Karpas-422 (cell line): ENCODE measurements around the gene GRK3. TPM values are rescaled to one million over a fixed set of nuclear protein-coding genes. Genes with fewer than 3 reads are reported as not detected.

Experiments used
- DNase-seq: peaks from one replicate; pipeline ENCODE4 v3.0.0-alpha.2; 2015
- H2AFZ ChIP-seq: fragments of 200-600 bp; sonication (generic); 2 replicates; pipeline ENCODE4 v1.6.1; 2014; ENCODE audit warnings: antibody characterized with exemption, low read length, mixed read lengths
- H3K27ac ChIP-seq: fragments of 200-600 bp; sonication (generic); 2 replicates; pipeline ENCODE4 v1.5.1; 2014; ENCODE audit warnings: mild to moderate bottlenecking, low read length, moderate library complexity
- H3K27me3 ChIP-seq: fragments of 200-600 bp; sonication (generic); 2 replicates; pipeline ENCODE4 v1.6.1; 2014; ENCODE audit warnings: low read length, mixed read lengths
- H3K36me3 ChIP-seq: fragments of 200-600 bp; sonication (generic); 2 replicates; pipeline ENCODE4 v1.6.1; 2014; ENCODE audit warnings: low read length, mixed read lengths; ENCODE audit not compliant: insufficient read depth
- H3K4me1 ChIP-seq: fragments of 200-600 bp; sonication (generic); 2 replicates; pipeline ENCODE4 v1.6.1; 2014; ENCODE audit warnings: mild to moderate bottlenecking, low read length, mixed read lengths
- H3K4me2 ChIP-seq: fragments of 200-600 bp; sonication (generic); 2 replicates; pipeline ENCODE4 v1.6.1; 2014; ENCODE audit warnings: low read length, low read depth, mild to moderate bottlenecking; ENCODE audit not compliant: poor library complexity, severe bottlenecking
- H3K4me3 ChIP-seq: fragments of 200-600 bp; sonication (generic); 2 replicates; pipeline ENCODE4 v1.5.1; 2014; ENCODE audit warnings: mild to moderate bottlenecking, antibody characterized with exemption, low read length, mixed read lengths
- H3K79me2 ChIP-seq: fragments of 200-600 bp; sonication (generic); 2 replicates; pipeline ENCODE4 v1.6.1; 2014; ENCODE audit warnings: mild to moderate bottlenecking, low read length, mixed read lengths
- H3K9ac ChIP-seq: fragments of 200-600 bp; sonication (generic); 2 replicates; pipeline ENCODE4 v1.6.0; 2014; ENCODE audit warnings: low read length
- H3K9me2 ChIP-seq: fragments of 200-600 bp; sonication (generic), shearing (Covaris generic); replicated peaks from 2 replicates; pipeline ENCODE4 v1.6.0; 2014; ENCODE audit warnings: mild to moderate bottlenecking, low read length, moderate library complexity; ENCODE audit not compliant: insufficient read depth
- H3K9me3 ChIP-seq: fragments of 300-700, 200-600 bp; sonication (generic); 2 replicates; pipeline ENCODE4 v1.6.1; 2014; ENCODE audit warnings: low read length, mixed read lengths
- H4K20me1 ChIP-seq: fragments of 200-600 bp; sonication (generic); 2 replicates; pipeline ENCODE4 v1.6.1; 2014; ENCODE audit warnings: mild to moderate bottlenecking, antibody characterized with exemption, low read length, low read depth; ENCODE audit not compliant: insufficient read depth
- total RNA-seq: library from RNA; depleted of rRNA; stranded (reverse); fragments of >200 nt; shearing (Covaris generic); gene quantifications from 2 replicates; pipeline ENCODE4 v1.2.3, GENCODE V29; 2014; ENCODE audit warnings: low replicate concordance

GRK3 gene
- total RNA-seq, 1 experiment from 2014 or later, result 2.0 TPM

GRCh38 chr22:25696763-25697162 is 132.3 kb downstream of the GRK3 start:
- Histone ChIP-seq H3K27me3 (no peaks in the 10 kb centered on the region), H3K4me2 (no peak overlapping the region), H3K9me3 (no peaks in the 10 kb centered on the region), H2AFZ (no peak overlapping the region), H3K79me2 (no peaks in the 10 kb centered on the region), H3K36me3 (no peaks in the 10 kb centered on the region), H3K4me3 (no peak overlapping the region), H3K9me2 (no peaks in the 10 kb centered on the region), H3K4me1 (peaks cover 5% of the 10 kb centered on the region), H3K27ac (no peak overlapping the region), H3K9ac (no peak overlapping the region), H4K20me1 (no peaks in the 10 kb centered on the region)
- no peak for DNase-seq

GRCh38 chr22:25697181-25697664 is 132.7 kb downstream of the GRK3 start:
- Histone ChIP-seq H3K79me2 (no peaks in the 10 kb centered on the region), H3K4me1 (peaks cover 5% of the 10 kb centered on the region), H3K36me3 (no peaks in the 10 kb centered on the region), H3K4me2 (no peak overlapping the region), H3K27ac (no peak overlapping the region), H4K20me1 (no peaks in the 10 kb centered on the region), H3K9me3 (no peaks in the 10 kb centered on the region), H3K9me2 (no peaks in the 10 kb centered on the region), H2AFZ (no peak overlapping the region), H3K27me3 (no peaks in the 10 kb centered on the region), H3K4me3 (no peak overlapping the region), H3K9ac (no peak overlapping the region)
- no peak for DNase-seq

- Histone ChIP-seq H3K4me2 (no peak overlapping the region), H3K9ac (no peak overlapping the region), H3K9me2 (no peaks in the 10 kb centered on the region), H3K27ac (no peak overlapping the region), H3K36me3 (no peaks in the 10 kb centered on the region), H3K9me3 (no peaks in the 10 kb centered on the region), H3K4me3 (no peak overlapping the region), H2AFZ (no peak overlapping the region), H3K79me2 (no peaks in the 10 kb centered on the region), H3K4me1 (peaks cover 5% of the 10 kb centered on the region), H3K27me3 (no peaks in the 10 kb centered on the region), H4K20me1 (no peaks in the 10 kb centered on the region)
- no peak for DNase-seq
Measured at GRCh38 chr22:25697978-25698377, 133.5 kb downstream of the GRK3 start.

- Histone ChIP-seq H3K4me1 (peaks cover 5% of the 10 kb centered on the region), H4K20me1 (no peaks in the 10 kb centered on the region), H3K36me3 (no peaks in the 10 kb centered on the region)
Measured at GRCh38 chr22:25698461-25698860, 134.0 kb downstream of the GRK3 start.

GRCh38 chr22:25698978-25699377 is 134.5 kb downstream of the GRK3 start:
- no peak overlapping the region for H3K27ac ChIP-seq
- no peak for DNase-seq
- no peak overlapping the region for H3K4me3 ChIP-seq
- H2AFZ ChIP-seq, result no peak overlapping the region
- no peaks in the 10 kb centered on the region for H3K36me3 ChIP-seq
- no peak overlapping the region for H3K4me2 ChIP-seq
- H3K9ac ChIP-seq, result no peak overlapping the region
- no peaks in the 10 kb centered on the region for H3K9me3 ChIP-seq
- H3K9me2 ChIP-seq, result no peaks in the 10 kb centered on the region
- H4K20me1 ChIP-seq, result no peaks in the 10 kb centered on the region
- H3K27me3 ChIP-seq, result no peaks in the 10 kb centered on the region
- no peaks in the 10 kb centered on the region for H3K79me2 ChIP-seq
- H3K4me1 ChIP-seq, result peaks cover 5% of the 10 kb centered on the region

More at GRCh38 chr22:25698461-25698860, 134.0 kb downstream of the GRK3 start:
- Histone ChIP-seq H3K9ac (no peak overlapping the region), H2AFZ (no peak overlapping the region), H3K27me3 (no peaks in the 10 kb centered on the region), H3K9me3 (no peaks in the 10 kb centered on the region), H3K79me2 (no peaks in the 10 kb centered on the region), H3K4me2 (no peak overlapping the region), H3K9me2 (no peaks in the 10 kb centered on the region), H3K27ac (no peak overlapping the region), H3K4me3 (no peak overlapping the region)
- no peak for DNase-seq

GRCh38 chr22:25701056-25701780 is 136.7 kb downstream of the GRK3 start:
- Histone ChIP-seq H3K9ac (no peak overlapping the region), H3K79me2 (no peaks in the 10 kb centered on the region), H3K9me3 (no peaks in the 10 kb centered on the region), H3K27me3 (no peaks in the 10 kb centered on the region), H3K36me3 (no peaks in the 10 kb centered on the region), H2AFZ (no peak overlapping the region), H3K4me3 (no peak overlapping the region), H3K4me2 (no peak overlapping the region), H4K20me1 (no peaks in the 10 kb centered on the region), H3K27ac (no peak overlapping the region), H3K9me2 (no peaks in the 10 kb centered on the region), H3K4me1 (no peaks in the 10 kb centered on the region)
- DNase-seq, result no peak

- Histone ChIP-seq H3K4me3 (no peak overlapping the region), H3K27ac (no peak overlapping the region), H3K79me2 (no peaks in the 10 kb centered on the region), H4K20me1 (no peaks in the 10 kb centered on the region), H3K9me2 (no peaks in the 10 kb centered on the region), H2AFZ (no peak overlapping the region), H3K9me3 (no peaks in the 10 kb centered on the region), H3K36me3 (no peaks in the 10 kb centered on the region), H3K4me1 (no peaks in the 10 kb centered on the region), H3K4me2 (no peak overlapping the region), H3K9ac (no peak overlapping the region), H3K27me3 (no peaks in the 10 kb centered on the region)
- DNase-seq, result peak; percentile 69
Measured at GRCh38 chr22:25702040-25702439, 137.6 kb downstream of the GRK3 start.

- Histone ChIP-seq H3K27me3 (no peaks in the 10 kb centered on the region), H4K20me1 (no peaks in the 10 kb centered on the region), H3K4me3 (no peak overlapping the region), H3K9me2 (no peaks in the 10 kb centered on the region), H2AFZ (no peak overlapping the region), H3K36me3 (no peaks in the 10 kb centered on the region), H3K79me2 (no peaks in the 10 kb centered on the region), H3K9me3 (no peaks in the 10 kb centered on the region), H3K4me2 (no peak overlapping the region), H3K4me1 (no peaks in the 10 kb centered on the region), H3K27ac (no peak overlapping the region), H3K9ac (no peak overlapping the region)
- no peak for DNase-seq
Measured at GRCh38 chr22:25702571-25703167, 138.2 kb downstream of the GRK3 start.
